OCI-LY7 (cell line): ENCODE results near the gene NR1I2. TPM values are rescaled to one million over a fixed set of nuclear protein-coding genes. Genes with fewer than 3 reads are reported as not detected.

Source experiments
- BruUV-seq: library from RNA; stranded (reverse); fragments of 400-500 nt; replicated peaks from 2 replicates; lab custom pipeline; 2021; lab: Mats Ljungman, UMichigan
- CTCF ChIA-PET: fragments of 300-600 bp; sonication (Branson Sonifier 250); formaldehyde crosslinking; loops from one replicate; lab custom pipeline; 2022; ENCODE audit warnings: antibody characterized with exemption; ENCODE audit not compliant: unreplicated experiment; lab: Charles Lee
- POLR2A ChIA-PET: fragments of 300-600 bp; sonication (Branson Sonifier 250); formaldehyde crosslinking; loops from one replicate; lab custom pipeline; 2022; ENCODE audit warnings: antibody characterized with exemption; lab: Charles Lee
- DNase-seq: peaks from one replicate; pipeline ENCODE4 v3.0.0-alpha.2; 2015; ENCODE audit warnings: low spot score
- H2AFZ ChIP-seq: fragments of 200-600 bp; sonication (generic), shearing (Covaris generic); 2 replicates; pipeline ENCODE4 v1.6.1; 2014; ENCODE audit warnings: mild to moderate bottlenecking, antibody characterized with exemption, low read length, moderate library complexity
- H3K27ac ChIP-seq: fragments of 200-600 bp; sonication (generic); 2 replicates; pipeline ENCODE4 v1.5.1; 2014; ENCODE audit warnings: mixed run types, low read depth, mild to moderate bottlenecking, moderate library complexity, low read length, inconsistent platforms; ENCODE audit not compliant: poor library complexity, severe bottlenecking
- H3K36me3 ChIP-seq: fragments of 200-600 bp; sonication (generic); 2 replicates; pipeline ENCODE4 v1.6.1; 2014; ENCODE audit warnings: mild to moderate bottlenecking, antibody characterized with exemption, low read length, moderate library complexity, mixed read lengths; ENCODE audit not compliant: insufficient read depth
- H3K4me1 ChIP-seq: fragments of 200-600 bp; sonication (generic); 2 replicates; pipeline ENCODE4 v1.5.1; 2014; ENCODE audit warnings: mild to moderate bottlenecking, low read length; ENCODE audit not compliant: insufficient read depth, poor library complexity, severe bottlenecking
- H3K4me2 ChIP-seq: fragments of 200-600 bp; sonication (generic); 2 replicates; pipeline ENCODE4 v1.6.1; 2014; ENCODE audit warnings: mild to moderate bottlenecking, low read length
- H3K4me3 ChIP-seq: fragments of 200-600 bp; sonication (generic); 2 replicates; pipeline ENCODE4 v1.5.1; 2014; ENCODE audit warnings: mild to moderate bottlenecking, low read depth, low read length; ENCODE audit not compliant: poor library complexity, severe bottlenecking
- H3K79me2 ChIP-seq: fragments of 200-600 bp; sonication (generic); 2 replicates; pipeline ENCODE4 v1.6.1; 2016; ENCODE audit warnings: low read depth, mild to moderate bottlenecking, low read length, moderate library complexity, mixed read lengths; ENCODE audit not compliant: insufficient read depth
- H3K9me2 ChIP-seq: fragments of 200-600 bp; sonication (generic); 2 replicates; pipeline ENCODE4 v1.6.1; 2016; ENCODE audit warnings: mild to moderate bottlenecking, low read length, mixed read lengths; ENCODE audit not compliant: insufficient read depth
- H3K9me3 ChIP-seq: fragments of 200-600 bp; sonication (generic); 2 replicates; pipeline ENCODE4 v1.6.1; 2014; ENCODE audit warnings: mild to moderate bottlenecking, mixed run types, low read length, mixed read lengths
- H4K20me1 ChIP-seq: fragments of 200-600 bp; sonication (generic); 2 replicates; pipeline ENCODE4 v1.6.1; 2014; ENCODE audit warnings: mild to moderate bottlenecking, antibody characterized with exemption, low read length, moderate library complexity, mixed read lengths; ENCODE audit not compliant: insufficient read depth
- CTCF ChIP-seq: fragments of 200-600 bp; sonication (generic); conservative IDR thresholded peaks from 2 replicates; pipeline ENCODE4 v1.5.1; 2014; ENCODE audit warnings: mild to moderate bottlenecking, antibody characterized with exemption, low read length, moderate library complexity, mixed read lengths
- EZH2phosphoT487 ChIP-seq: fragments of 200-600 bp; sonication (generic); IDR thresholded peaks from 2 replicates; pipeline ENCODE4 v1.6.1; 2018; ENCODE audit warnings: low read depth, borderline replicate concordance, mild to moderate bottlenecking, mixed run types, antibody characterized with exemption, low read length, moderate library complexity, mixed read lengths
- intact Hi-C: fragments of 100-400 bp; cut with micrococcal nuclease; formaldehyde crosslinking; loops from one replicate; pipeline ENCODE4 v1.10.0; 2022; ENCODE audit not compliant: unreplicated experiment
- total RNA-seq, 2 experiments: library from RNA; depleted of rRNA in 1 of 2; stranded (reverse); fragments of >200 nt in 1 of 2; shearing (Covaris generic) in 1 of 2; gene quantifications; 2 replicates each; pipeline ENCODE4 v1.2.3, GENCODE V29; 2014 to 2022

NR1I2 gene
- total RNA-seq, 2 experiments from 2014 or later = not detected

- POLR2A ChIA-PET = interaction anchor here (1.1 kb wide), 1 partner anchor 14 kb away, joined by 3 read pairs; no protein-coding TSS in a partner anchor
- intact Hi-C loops = no loop called here
These were observed 559 bp downstream of the NR1I2 start for GRCh38 chr3:119782460-119782859.

GRCh38 chr3:119783255-119783654 is 1.4 kb downstream of the NR1I2 start:
- Histone ChIP-seq H3K9me2 (no peaks in the 10 kb centered on the region; the same call in 1 of the 2 replicates), H3K27ac (no peak overlapping the region), H3K4me3 (no peak overlapping the region), H4K20me1 (no peaks in the 10 kb centered on the region), H3K36me3 (no peaks in the 10 kb centered on the region), H2AFZ (no peak overlapping the region), H3K4me2 (no peak overlapping the region), H3K79me2 (no peaks in the 10 kb centered on the region), H3K9me3 (no peaks in the 10 kb centered on the region), H3K4me1 (no peaks in the 10 kb centered on the region)
- intact Hi-C loops = no loop called here
- no peak for DNase-seq
- POLR2A ChIA-PET = interaction anchor here (1.1 kb wide), 1 partner anchor 15 kb away, joined by 3 read pairs; no protein-coding TSS in a partner anchor
- TF ChIP-seq EZH2phosphoT487 (no peak), CTCF (no peak)
- no TSS peak for BruUV-seq
- CTCF ChIA-PET = no interaction called here

More at GRCh38 chr3:119782460-119782859, 559 bp downstream of the NR1I2 start:
- H3K4me2 ChIP-seq = no peak overlapping the region
- no peak overlapping the region for H3K4me3 ChIP-seq
- H3K9me2 ChIP-seq = no peaks in the 10 kb centered on the region; the same call in 1 of the 2 replicates
- H4K20me1 ChIP-seq = no peaks in the 10 kb centered on the region
- no TSS peak for BruUV-seq
- no peak overlapping the region for H2AFZ ChIP-seq
- no peak for DNase-seq
- CTCF ChIA-PET = no interaction called here
- no peak overlapping the region for H3K27ac ChIP-seq
- no peaks in the 10 kb centered on the region for H3K9me3 ChIP-seq
- H3K36me3 ChIP-seq = no peaks in the 10 kb centered on the region
- no peak for TF ChIP-seq EZH2phosphoT487
- TF ChIP-seq CTCF = no peak
- no peaks in the 10 kb centered on the region for H3K79me2 ChIP-seq
- no peaks in the 10 kb centered on the region for H3K4me1 ChIP-seq

GRCh38 chr3:119783883-119784282 is 2.0 kb downstream of the NR1I2 start:
- Histone ChIP-seq H3K9me3 (no peaks in the 10 kb centered on the region), H3K4me1 (no peaks in the 10 kb centered on the region), H3K9me2 (no peaks in the 10 kb centered on the region; the same call in 1 of the 2 replicates), H2AFZ (no peak overlapping the region), H3K36me3 (no peaks in the 10 kb centered on the region), H3K4me2 (no peak overlapping the region), H3K79me2 (no peaks in the 10 kb centered on the region), H4K20me1 (no peaks in the 10 kb centered on the region), H3K27ac (no peak overlapping the region), H3K4me3 (no peak overlapping the region)
- DNase-seq = no peak
- ChIA-PET CTCF (no interaction called here), POLR2A (no interaction called here)
- TF ChIP-seq EZH2phosphoT487 (no peak), CTCF (no peak)
- intact Hi-C loops = no loop called here
- BruUV-seq = no TSS peak
